Stimulated activated CD4-positive, alpha-beta T cell treated with anti-CD3 and anti-CD28 coated beads, Interleukin-2, amount 100 ng/mL, for 24 hours (primary cell): ENCODE data around the gene RASL11A.
"Not testable (repeated sequence)": the region's sequence is repeated elsewhere in the genome, so short reads cannot be mapped to it uniquely, and the experiment has no call there.

Experiments used
- DNase-seq, 2 donors: peaks; one replicate each; pipeline ENCODE4 v3.0.0-alpha.2; 2020

Gene RASL11A

GRCh38 chr13:27269114-27269665, 1.4 kb upstream of the RASL11A start:
- no peak for DNase-seq

GRCh38 chr13:27271570-27272096, 1.0 kb downstream of the RASL11A start:
- DNase-seq = no peak

GRCh38 chr13:27273658-27274425, 3.2 kb downstream of the RASL11A start:
- DNase-seq = no peak

- no peak for DNase-seq
Observed at GRCh38 chr13:27274631-27275030, 4.0 kb downstream of the RASL11A start.

- no peak for DNase-seq
Observed at GRCh38 chr13:27276188-27276587, 5.6 kb downstream of the RASL11A start.

- DNase-seq = no peak
Observed at GRCh38 chr13:27279506-27279905, 8.9 kb downstream of the RASL11A start.

GRCh38 chr13:27280009-27280656, 9.5 kb downstream of the RASL11A start:
- no peak for DNase-seq

GRCh38 chr13:27280841-27281240, 10.2 kb downstream of the RASL11A start:
- no peak for DNase-seq

- no peak for DNase-seq
Observed at GRCh38 chr13:27281420-27281819, 10.8 kb downstream of the RASL11A start.

- no peak for DNase-seq
Observed at GRCh38 chr13:27283906-27284493, 13.4 kb downstream of the RASL11A start.

GRCh38 chr13:27288392-27288791, 17.8 kb downstream of the RASL11A start:
- no peak for DNase-seq

- no peak for DNase-seq
Observed at GRCh38 chr13:27289011-27289665, 18.5 kb downstream of the RASL11A start.

- DNase-seq = no peak
Observed at GRCh38 chr13:27290715-27291114, 20.1 kb downstream of the RASL11A start.

GRCh38 chr13:27291967-27292366, 21.3 kb downstream of the RASL11A start:
- DNase-seq = not testable (repeated sequence)

- DNase-seq = no peak
Observed at GRCh38 chr13:27293076-27293691, 22.6 kb downstream of the RASL11A start.

GRCh38 chr13:27293873-27294515, 23.4 kb downstream of the RASL11A start:
- no peak for DNase-seq

- DNase-seq = peak; percentile 15 to 43
Observed at GRCh38 chr13:27295096-27295495, 24.5 kb downstream of the RASL11A start.

GRCh38 chr13:27295660-27296059, 25.0 kb downstream of the RASL11A start:
- no peak for DNase-seq

- DNase-seq = no peak
Observed at GRCh38 chr13:27296496-27296895, 25.9 kb downstream of the RASL11A start.

- no peak for DNase-seq
Observed at GRCh38 chr13:27298849-27299248, 28.2 kb downstream of the RASL11A start.

GRCh38 chr13:27300406-27300805, 29.8 kb downstream of the RASL11A start:
- DNase-seq = not testable (repeated sequence)
